H1 (cell line): ENCODE data around the gene WDR27. TPM values are rescaled to one million over a fixed set of nuclear protein-coding genes. Genes with fewer than 3 reads are reported as not detected.

Experiments
- CTCF ChIA-PET: fragments of 300-600 bp; sonication (Branson Sonifier 250); formaldehyde crosslinking; loops from one replicate; lab custom pipeline; 2021; ENCODE audit not compliant: partially characterized antibody; lab: Charles Lee
- POLR2A ChIA-PET: fragments of 300-600 bp; sonication (Branson Sonifier 250); formaldehyde crosslinking; loops from one replicate; lab custom pipeline; 2021; ENCODE audit warnings: inconsistent platforms; ENCODE audit not compliant: partially characterized antibody; lab: Charles Lee
- DNase-seq, 2 experiments: peaks; one replicate each; pipeline versions ENCODE4 v3.0.0 to v3.0.0-alpha.2; 2010 to 2022; ENCODE audit warnings: low spot score in 2 of 2, low read depth in 1 of 2, mixed read lengths in 1 of 2
- FAIRE-seq: peaks from 2 replicates; lab custom pipeline; 2011; peaks lifted over from hg19 to GRCh38; lab: Jason Lieb, UNC
- H2AFZ ChIP-seq: 2 replicates; pipeline ENCODE4 v1.8.1; 2012; ENCODE audit warnings: low read length, inconsistent platforms
- H2AK5ac ChIP-seq: 2 replicates; pipeline ENCODE4 v1.6.1; 2013; ENCODE audit warnings: low read depth, low read length
- H2BK120ac ChIP-seq: replicated peaks from 2 replicates; pipeline ENCODE3; 2013; ENCODE audit warnings: low read depth, low read length, inconsistent platforms
- H2BK12ac ChIP-seq: 2 replicates; pipeline ENCODE4 v1.6.1; 2013; ENCODE audit warnings: low read depth, low read length
- H2BK15ac ChIP-seq: 2 replicates; pipeline ENCODE4 v1.6.1; 2013; ENCODE audit warnings: low read length
- H2BK20ac ChIP-seq: 2 replicates; pipeline ENCODE4 v1.6.1; 2013; ENCODE audit warnings: low read length
- H2BK5ac ChIP-seq: 2 replicates; pipeline ENCODE4 v1.6.1; 2013; ENCODE audit warnings: low read depth, low read length
- H3K14ac ChIP-seq: 2 replicates; pipeline ENCODE4 v1.6.1; 2013; ENCODE audit warnings: inconsistent platforms; ENCODE audit not compliant: insufficient read length
- H3K18ac ChIP-seq: 2 replicates; pipeline ENCODE4 v1.6.1; 2013; ENCODE audit warnings: low read length; ENCODE audit errors: extremely low read depth
- H3K23ac ChIP-seq: 2 replicates; pipeline ENCODE4 v1.6.1; 2013; ENCODE audit warnings: inconsistent platforms; ENCODE audit not compliant: insufficient read length
- H3K23me2 ChIP-seq: 2 replicates; pipeline ENCODE4 v1.6.1; 2013; ENCODE audit warnings: low read depth, low read length
- H3K27ac ChIP-seq: 2 replicates; pipeline ENCODE4 v1.6.1; 2011; ENCODE audit warnings: low read depth, low read length, inconsistent platforms
- H3K27me3 ChIP-seq, 4 experiments: replicated peaks in 1 of 4; 1 replicate in 1 of 4; 2 replicates in 3 of 4; pipeline versions ENCODE4 v1.6.1 to v1.8.1; 2011 to 2013; ENCODE audit warnings: low read length in 3 of 4, mild to moderate bottlenecking in 3 of 4, inconsistent platforms in 2 of 4, mixed read lengths in 2 of 4, moderate library complexity in 1 of 4; ENCODE audit not compliant: control insufficient read depth in 3 of 4, insufficient read depth in 3 of 4; ENCODE audit errors: extremely low read depth in 1 of 4
- H3K36me3 ChIP-seq, 4 experiments: 2 replicates each; pipeline versions ENCODE4 v1.6.1 to v1.8.1; 2011 to 2013; ENCODE audit warnings: mild to moderate bottlenecking in 4 of 4, low read length in 3 of 4, moderate library complexity in 2 of 4, control low read depth in 1 of 4, inconsistent platforms in 1 of 4; ENCODE audit not compliant: insufficient read depth in 4 of 4, control insufficient read depth in 2 of 4
- H3K4ac ChIP-seq: replicated peaks from 2 replicates; pipeline ENCODE3; 2013; ENCODE audit warnings: low read length, low read depth, mixed read lengths, inconsistent platforms; ENCODE audit not compliant: insufficient read length
- H3K4me1 ChIP-seq, 4 experiments: replicated peaks in 1 of 4; 1 replicate in 1 of 4; 2 replicates in 3 of 4; pipeline versions ENCODE4 v1.6.1 to v1.8.1; 2011 to 2013; ENCODE audit warnings: low read length in 3 of 4, inconsistent platforms in 2 of 4, mixed read lengths in 1 of 4; ENCODE audit not compliant: insufficient read depth in 4 of 4, control insufficient read depth in 3 of 4
- H3K4me2 ChIP-seq, 2 experiments: 2 replicates each; pipeline versions ENCODE4 v1.6.1 to v1.8.1; 2011 to 2013; ENCODE audit warnings: low read depth in 2 of 2, low read length in 2 of 2, control low read depth in 1 of 2, inconsistent platforms in 1 of 2, mild to moderate bottlenecking in 1 of 2; ENCODE audit not compliant: insufficient read depth in 1 of 2
- H3K4me3 ChIP-seq, 4 experiments: fragments of 200-600, 300-600 bp in 1 of 4; sonication (generic), shearing (Covaris generic), sonication (Bioruptor Twin) in 1 of 4; 2 replicates each; pipeline versions ENCODE4 v1.5.1 to v1.8.1; 2011 to 2016; ENCODE audit warnings: low read length in 4 of 4, low read depth in 3 of 4, control low read depth in 2 of 4, inconsistent platforms in 2 of 4, mild to moderate bottlenecking in 2 of 4, mixed read lengths in 1 of 4, moderate library complexity in 1 of 4; ENCODE audit not compliant: insufficient read depth in 2 of 4; ENCODE audit errors: extremely low read depth in 1 of 4
- H3K56ac ChIP-seq: replicated peaks from 2 replicates; pipeline ENCODE3; 2013; ENCODE audit warnings: low read depth, mild to moderate bottlenecking, mixed read lengths, low read length, inconsistent platforms; ENCODE audit not compliant: insufficient read length
- H3K79me1 ChIP-seq: 2 replicates; pipeline ENCODE4 v1.6.1; 2013; ENCODE audit warnings: low read depth, low read length, control low read depth
- H3K79me2 ChIP-seq, 2 experiments: 2 replicates each; pipeline versions ENCODE4 v1.6.1 to v1.8.1; 2012 to 2013; ENCODE audit warnings: low read length in 2 of 2, mild to moderate bottlenecking in 2 of 2, inconsistent platforms in 1 of 2; ENCODE audit not compliant: insufficient read depth in 2 of 2, control insufficient read depth in 1 of 2
- H3K9ac ChIP-seq, 4 experiments: replicated peaks in 1 of 4; 1 replicate in 1 of 4; 2 replicates in 3 of 4; pipeline versions ENCODE4 v1.6.1 to v1.8.1; 2011 to 2013; ENCODE audit warnings: low read depth in 3 of 4, low read length in 3 of 4, control low read depth in 2 of 4, mild to moderate bottlenecking in 2 of 4, moderate library complexity in 2 of 4, inconsistent platforms in 1 of 4; ENCODE audit errors: extremely low read depth in 1 of 4
- H3K9me3 ChIP-seq, 2 experiments: 2 replicates each; pipeline versions ENCODE4 v1.6.1 to v1.8.1; 2012 to 2013; ENCODE audit warnings: mild to moderate bottlenecking in 2 of 2, moderate library complexity in 2 of 2, control low read depth in 1 of 2, inconsistent platforms in 1 of 2, low read depth in 1 of 2, low read length in 1 of 2, mixed read lengths in 1 of 2; ENCODE audit not compliant: insufficient read depth in 2 of 2
- H4K20me1 ChIP-seq, 2 experiments: replicated peaks in 1 of 2; 2 replicates each; pipeline versions ENCODE3 to v1.8.1; 2011 to 2013; ENCODE audit warnings: inconsistent platforms in 2 of 2, low read length in 2 of 2, mild to moderate bottlenecking in 1 of 2; ENCODE audit not compliant: insufficient read depth in 2 of 2, control insufficient read depth in 1 of 2
- H4K5ac ChIP-seq: 2 replicates; pipeline ENCODE4 v1.6.1; 2013; ENCODE audit warnings: low read length, low read depth, mixed read lengths, inconsistent platforms; ENCODE audit not compliant: insufficient read length
- H4K8ac ChIP-seq: 2 replicates; pipeline ENCODE4 v1.8.0; 2013; ENCODE audit warnings: mild to moderate bottlenecking, moderate library complexity, low read length, inconsistent platforms; ENCODE audit not compliant: insufficient read depth; ENCODE audit errors: extremely low read depth
- H4K91ac ChIP-seq: replicated peaks from 2 replicates; pipeline ENCODE3; 2013; ENCODE audit warnings: low read length, mixed read lengths, inconsistent platforms; ENCODE audit not compliant: insufficient read length
- CHD2 ChIP-seq: IDR thresholded peaks from 2 replicates; pipeline ENCODE4 v1.6.1; 2012; ENCODE audit warnings: low read length, improper control_type of control experiment
- RNF2 ChIP-seq: fragments of 200-900, 300-1000 bp; sonication (generic); IDR thresholded peaks from 2 replicates; pipeline ENCODE4 v1.7.1; 2016; ENCODE audit warnings: borderline replicate concordance, low read depth, mild to moderate bottlenecking, antibody characterized with exemption, low read length; ENCODE audit not compliant: poor library complexity, severe bottlenecking; ENCODE audit errors: missing control alignments
- SIRT6 ChIP-seq: IDR thresholded peaks from one replicate; pipeline ENCODE4 v1.7.1; 2012; ENCODE audit warnings: low read length, inconsistent platforms
- SP2 ChIP-seq: IDR thresholded peaks from 2 replicates; pipeline ENCODE4 v1.6.1; 2012; ENCODE audit warnings: mild to moderate bottlenecking, low read length, inconsistent platforms
- WGBS, 2 experiments: shearing (Covaris generic) in 1 of 2; methylation state at CpG; one replicate each; pipeline versions ENCODE4 v1.1.6 to v1.1.7; 2013 to 2015; ENCODE audit warnings: low lambda C conversion rate in 2 of 2, mixed read lengths in 2 of 2, inconsistent platforms in 1 of 2, low coverage in 1 of 2, missing lambda C conversion rate in 1 of 2; ENCODE audit not compliant: insufficient replicate concordance in 2 of 2, insufficient coverage in 1 of 2, insufficient read length in 1 of 2; ENCODE audit errors: extremely low coverage in 1 of 2, missing lambda C conversion rate in 1 of 2; 5-methylcytosine and 5-hydroxymethylcytosine counted together
- polyA plus RNA-seq, 7 experiments: library from polyadenylated mRNA; depleted of rRNA in 3 of 7; stranded (reverse) in 5 of 7; unstranded in 2 of 7; fragments of >200 nt in 5 of 7; fragments of 200-250 nt in 2 of 7; gene quantifications; 1 replicate in 5 of 7; 2 replicates in 1 of 7; 4 replicates in 1 of 7; pipeline versions ENCODE4 v1.2.1 to v1.2.3, GENCODE V29; 2011 to 2013; ENCODE audit warnings: missing spikeins in 2 of 7, mixed read lengths in 2 of 7
- total RNA-seq: library from RNA; stranded (reverse); fragmentation: NEBNext Ultra II Directional; extraction: Animal tissue kit (Norgen Biotek cat#: 25700); gene quantifications from 2 replicates; pipeline ENCODE4 v1.2.1, GENCODE V29; 2021

Gene WDR27
- total and polyA plus RNA-seq, 2 of the 8 experiments (the other 6 are each of a cell fraction or from before 2014, with no cell fraction given): 53.6 to 68.6 TPM

DNA sequence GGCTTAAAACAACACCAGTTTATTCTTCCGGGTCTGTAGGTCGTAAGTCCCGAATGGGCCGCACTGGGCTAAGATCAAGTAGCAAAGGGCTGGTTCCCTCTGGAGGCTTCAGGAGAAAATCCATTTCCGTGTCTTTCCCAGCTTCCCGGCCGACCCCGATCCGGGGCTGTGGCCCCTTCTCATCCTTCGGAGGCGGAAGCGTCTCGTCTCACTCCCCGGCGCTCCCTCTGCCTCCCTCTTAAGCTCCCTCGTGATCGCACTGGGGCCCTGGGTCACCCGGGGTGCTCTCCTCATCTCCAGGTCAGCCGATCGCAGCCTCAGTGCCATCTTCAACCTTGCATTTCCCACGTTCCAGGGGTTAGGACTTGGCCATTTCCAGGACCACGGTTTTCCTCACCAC lies 199.4 kb downstream of the WDR27 start:
- Histone ChIP-seq H2BK5ac (no peak overlapping the region), H4K20me1 (no peaks in the 10 kb centered on the region), H2BK15ac (no peak overlapping the region), H4K8ac (no peak overlapping the region), H3K18ac (no peak overlapping the region), H2BK120ac (no peak overlapping the region), H2BK20ac (no peak overlapping the region), H3K79me2 (no peaks in the 10 kb centered on the region), H3K23ac (no peak overlapping the region), H3K9ac (no peak overlapping the region), H2AFZ (no peak overlapping the region), H3K4ac (no peak overlapping the region), H3K79me1 (no peaks in the 10 kb centered on the region; the same call in 1 of the 2 replicates), H4K91ac (no peak overlapping the region), H3K9me3 (no peaks in the 10 kb centered on the region), H2AK5ac (no peak overlapping the region), H3K56ac (no peak overlapping the region), H3K27me3 (no peaks in the 10 kb centered on the region), H3K36me3 (no peaks in the 10 kb centered on the region), H3K23me2 (no peaks in the 10 kb centered on the region), H3K14ac (no peak overlapping the region)
- FAIRE-seq: no peak
- ChIA-PET POLR2A (no interaction called here), CTCF (interaction anchor here (1.1 to 1.2 kb wide), 2 partner anchors 685 to 1094 kb away, joined by 3 read pairs; no protein-coding TSS in a partner anchor)
- 95% methylated on average over 22 of the region's 22 CpGs; no CpG with 5 or more reads in 1 of the 2 experiments for WGBS, 2 experiments
- TF ChIP-seq SIRT6 (no peak), RNF2 (no peak), CHD2 (no peak), SP2 (no peak)
- TF ChIP-seq, all 59 proteins: peak for 0
- H4K5ac ChIP-seq: no peak overlapping the region
- H2BK12ac ChIP-seq: no peak overlapping the region
- H3K4me2 ChIP-seq: no peak overlapping the region
- no peak overlapping the region for H3K4me3 ChIP-seq
- no peak overlapping the region for H3K27ac ChIP-seq
- no peaks in the 10 kb centered on the region; a peak in 1 of 7 replicates for H3K4me1 ChIP-seq
- DNase-seq: no peak
